Activated naive CD4-positive, alpha-beta T cell treated with anti-CD3 and anti-CD28 coated beads, Interleukin-2, amount 50 U/mL, for 16 hours (primary cell): ENCODE measurements around the gene DMBX1.

Experiments used
- DNase-seq: peaks from one replicate; pipeline ENCODE4 v3.0.0-alpha.2; 2020

Gene DMBX1

GRCh38 chr1:46484783-46485490, 4.7 kb upstream of the DMBX1 start:
- no peak for DNase-seq

DNA sequence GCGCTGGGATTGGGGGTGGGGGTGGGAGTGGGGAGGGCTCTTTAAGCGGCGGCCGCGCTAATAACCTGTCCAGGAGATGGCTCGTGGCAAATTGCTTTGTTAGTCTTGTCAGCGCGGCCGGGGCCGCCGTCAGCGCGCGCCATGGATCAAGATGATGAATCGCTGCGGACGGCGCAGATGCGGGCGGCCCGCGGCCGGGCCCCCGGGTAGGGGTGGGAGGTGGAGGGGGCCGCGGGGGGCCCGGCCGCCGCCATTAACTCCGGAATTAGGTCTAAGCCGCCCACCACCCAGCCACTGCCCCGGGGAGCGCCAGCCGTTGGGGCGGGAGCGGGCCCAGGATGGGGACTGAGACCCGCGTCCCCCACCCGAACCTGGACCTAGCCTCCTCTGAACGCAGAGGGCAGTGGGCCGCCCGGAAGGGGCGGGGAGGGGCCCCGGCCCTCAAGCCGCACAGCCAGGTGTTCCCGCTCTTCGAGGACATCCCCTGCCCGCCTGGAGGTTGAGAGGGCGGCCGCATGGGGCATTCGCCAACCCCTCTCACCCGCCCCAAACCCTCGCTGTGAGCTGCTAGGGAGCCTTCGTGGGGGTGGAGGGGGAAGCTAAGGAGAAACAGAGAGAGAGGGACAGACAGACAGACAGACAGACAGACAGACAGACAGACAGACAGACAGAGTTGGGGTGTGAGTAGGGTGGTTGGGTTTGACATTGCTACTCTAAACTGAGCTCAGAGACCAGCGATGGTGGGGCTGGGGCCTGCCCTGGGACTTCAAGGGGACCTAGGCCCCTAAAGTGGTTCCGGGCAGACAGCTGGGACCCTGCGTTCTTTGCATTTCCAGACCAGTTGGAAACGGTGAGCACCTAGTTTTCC, 3.8 kb upstream of the DMBX1 start:
- no peak for DNase-seq

DNA sequence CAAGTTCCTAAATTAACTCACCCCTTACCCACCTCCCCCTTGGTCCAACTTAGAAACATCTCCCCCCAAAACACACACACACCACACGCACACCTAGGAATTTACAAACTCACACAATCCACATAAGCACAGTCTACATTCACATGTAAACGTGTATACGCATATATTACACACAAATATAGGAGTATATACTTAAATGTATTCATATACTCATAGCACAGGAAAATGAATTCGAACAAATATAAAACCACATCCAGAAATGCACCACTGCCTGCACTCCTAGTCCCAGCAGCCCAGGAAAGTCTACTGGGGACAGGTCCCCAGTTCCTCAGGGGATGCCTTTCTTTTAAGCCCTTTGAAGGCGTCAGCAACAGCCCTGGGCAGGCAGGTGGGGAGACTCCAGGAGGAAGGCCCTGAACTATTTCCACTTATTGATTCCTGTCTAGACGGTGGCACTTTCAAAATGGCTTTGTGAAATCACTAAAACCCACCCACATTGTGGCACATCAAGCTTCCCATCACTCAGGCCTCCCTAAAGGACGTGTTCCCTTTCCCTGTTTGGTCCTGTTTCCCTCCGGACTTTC, 3.1 kb upstream of the DMBX1 start:
- no peak for DNase-seq

DNA sequence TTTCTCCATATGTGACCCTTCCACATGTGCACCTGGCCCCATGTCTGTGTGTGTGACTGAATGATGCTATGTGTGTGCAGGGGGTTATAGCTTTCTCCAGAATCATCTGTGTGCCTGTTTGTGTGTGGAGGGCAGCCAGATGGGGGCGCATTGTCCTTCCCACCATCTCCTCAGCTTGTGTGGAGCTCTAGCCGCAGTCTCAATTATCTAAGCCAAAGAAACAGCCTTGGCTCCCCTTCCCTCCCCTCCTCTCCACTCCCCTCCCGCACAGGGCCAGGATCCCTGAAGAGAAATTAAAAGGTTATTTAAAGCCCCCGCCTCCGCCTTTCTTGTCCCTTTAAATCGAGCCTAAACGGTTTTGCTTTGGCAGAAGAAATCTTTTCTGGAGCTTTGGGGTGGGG, 1.8 kb upstream of the DMBX1 start:
- no peak for DNase-seq

DNA sequence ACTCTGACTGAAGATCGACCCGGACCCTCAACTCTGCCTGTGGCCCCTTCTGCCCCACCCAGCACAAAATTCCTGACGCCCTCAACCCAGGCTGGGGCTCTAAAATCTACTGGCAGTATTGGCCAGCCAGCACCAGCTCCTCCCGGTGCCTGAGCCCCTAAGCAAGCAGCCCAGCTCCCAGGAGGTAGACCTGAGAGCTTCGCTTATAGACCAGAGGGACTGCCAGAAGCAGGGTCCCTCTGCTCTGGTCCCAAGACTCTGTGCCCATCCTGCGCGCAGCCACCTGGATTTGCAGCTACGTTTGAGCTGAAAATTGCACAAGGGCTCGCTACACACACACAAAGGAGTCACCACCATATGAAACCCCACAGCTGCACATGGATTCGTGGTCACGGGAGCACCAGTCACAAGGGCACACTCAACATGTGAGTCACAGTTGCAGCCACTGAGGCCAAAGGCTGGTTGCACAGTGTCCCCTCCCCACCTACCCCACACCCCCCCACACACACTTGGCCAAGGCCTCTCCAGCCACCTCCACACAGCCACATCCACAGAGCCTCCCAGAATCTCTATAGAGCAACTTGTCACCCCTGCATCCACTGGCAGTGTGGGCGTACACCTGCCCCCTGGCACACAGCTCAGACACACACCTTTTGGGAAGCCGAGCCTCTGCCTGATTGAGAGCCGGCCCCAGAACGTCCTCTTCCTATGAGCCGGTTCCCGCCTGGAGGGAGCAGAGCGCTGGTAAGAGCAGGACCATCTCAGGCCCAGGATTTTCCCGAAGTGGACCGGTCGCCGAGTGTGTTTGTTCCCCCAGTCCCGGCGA, 1.1 kb upstream of the DMBX1 start:
- no peak for DNase-seq

GRCh38 chr1:46489169-46489637, 433 bp upstream of the DMBX1 start:
- peak; percentile 56 for DNase-seq

DNA sequence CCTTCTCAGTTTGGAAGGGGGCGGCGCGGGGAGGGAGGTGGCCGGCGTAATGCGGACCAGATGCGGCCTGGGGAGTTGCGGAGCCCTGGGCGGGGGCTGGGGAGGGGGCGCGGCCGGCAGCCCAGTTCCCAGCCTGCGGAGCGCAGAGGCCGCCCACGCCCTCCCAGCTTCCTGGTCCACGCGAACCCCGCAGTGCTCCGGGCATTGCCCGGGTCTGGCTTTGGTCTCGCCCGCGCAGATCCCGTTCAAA, 695 bp downstream of the DMBX1 start:
- no peak for DNase-seq

DNA sequence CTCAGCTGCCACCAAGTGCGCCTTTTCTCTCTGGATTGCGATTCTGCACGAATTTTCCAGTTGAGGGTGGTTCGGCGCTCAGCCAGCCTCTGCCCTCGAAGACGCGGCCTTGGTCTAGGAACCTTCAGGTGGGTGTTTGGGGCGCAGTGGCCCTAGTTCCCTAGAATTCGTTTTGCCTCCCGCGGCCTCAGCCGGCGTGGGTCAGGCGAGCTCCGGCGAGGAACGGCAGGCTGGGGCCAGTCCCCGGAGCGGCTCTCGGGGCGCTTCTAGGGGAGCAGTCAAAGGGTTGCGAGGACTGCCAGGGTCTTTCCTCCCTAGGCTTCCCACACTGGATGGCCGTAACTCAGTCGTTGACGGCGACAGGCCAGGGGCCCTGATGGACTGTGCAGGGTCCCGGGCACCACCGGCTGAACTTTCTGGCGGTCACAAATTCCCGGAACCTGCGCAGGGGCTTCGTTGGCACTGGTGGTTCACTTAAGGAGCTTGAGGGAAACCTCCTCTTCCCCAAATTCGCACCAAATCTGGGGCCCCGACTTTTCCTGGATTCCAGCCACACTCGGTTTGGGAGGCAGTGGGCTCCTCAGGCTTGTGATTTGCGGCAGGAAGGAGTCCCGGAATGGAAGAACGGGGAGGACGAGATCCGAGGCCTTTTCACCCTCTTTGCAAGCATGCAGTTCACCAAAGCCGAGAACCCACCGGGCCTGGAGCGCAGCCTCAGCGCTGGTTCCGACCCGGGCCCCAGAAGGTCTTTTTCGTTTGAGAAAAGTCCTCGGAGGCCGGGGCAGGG, 1.2 kb downstream of the DMBX1 start:
- no peak for DNase-seq

DNA sequence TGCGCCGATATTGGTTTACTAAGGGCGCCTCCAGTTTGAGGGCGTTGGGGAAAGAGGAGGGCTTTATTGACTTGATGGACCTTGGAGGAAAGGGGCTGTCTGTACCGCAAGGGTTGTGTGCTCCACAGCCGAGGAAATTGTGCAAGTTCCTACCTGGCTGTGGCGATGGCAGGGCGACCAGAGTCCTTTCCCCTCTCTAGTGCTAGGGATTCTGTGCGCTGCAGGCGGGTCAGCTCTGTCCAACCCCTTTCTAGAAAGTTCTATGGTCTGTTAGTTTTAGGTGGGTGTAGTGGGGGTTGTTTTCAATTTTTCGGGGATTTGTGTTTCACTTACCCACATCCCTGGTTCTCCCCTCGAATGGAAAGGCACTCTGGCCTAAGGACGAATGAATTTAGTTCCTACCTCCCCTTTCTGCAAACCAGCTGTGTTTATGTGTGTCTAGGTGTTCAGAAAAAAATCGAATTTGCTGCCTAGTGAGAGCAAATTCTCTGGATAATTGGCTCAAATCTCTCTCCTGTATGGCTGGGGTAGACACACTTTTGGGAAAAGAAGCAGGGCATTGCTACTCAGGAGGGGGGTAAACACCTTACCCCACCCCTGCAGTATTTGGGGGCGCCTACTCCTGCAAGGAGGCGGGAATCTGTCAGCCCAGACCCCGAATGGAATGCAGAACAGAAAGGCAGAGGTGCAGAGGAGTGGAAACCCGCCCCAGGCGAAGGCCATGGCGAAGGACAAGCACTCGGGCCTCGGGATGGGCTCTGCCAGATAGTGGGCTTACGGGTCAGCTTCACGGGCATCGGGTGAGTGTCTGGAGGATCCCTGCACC, 2.0 kb downstream of the DMBX1 start:
- no peak for DNase-seq

DNA sequence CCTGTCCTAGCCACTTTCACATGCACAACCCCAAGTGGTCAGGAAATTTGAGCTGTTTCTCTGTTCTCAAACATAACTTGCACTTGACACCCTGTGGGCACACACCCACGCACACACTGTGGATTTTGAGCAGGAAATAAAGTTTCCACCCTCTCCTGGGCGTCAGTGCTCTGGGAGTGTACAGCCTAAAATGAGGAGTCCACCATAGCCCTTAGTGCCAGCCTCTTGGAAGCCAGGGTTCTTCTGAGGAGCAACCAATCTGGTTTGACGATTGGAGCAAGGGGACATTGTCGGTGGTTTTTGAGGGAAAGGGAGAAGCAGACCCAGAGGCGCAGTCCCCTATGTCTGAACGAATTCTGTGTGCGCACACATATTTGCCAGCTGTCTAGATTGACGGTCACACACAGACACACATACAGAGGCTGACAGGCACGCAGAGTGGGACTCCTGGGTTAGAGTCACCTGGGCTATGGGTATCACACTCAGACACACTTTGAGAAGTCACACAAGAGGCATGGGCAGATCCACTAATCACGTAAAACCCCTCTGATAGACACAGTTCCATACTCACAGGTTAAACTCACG, 2.7 kb downstream of the DMBX1 start:
- DNase-seq = no peak

DNA sequence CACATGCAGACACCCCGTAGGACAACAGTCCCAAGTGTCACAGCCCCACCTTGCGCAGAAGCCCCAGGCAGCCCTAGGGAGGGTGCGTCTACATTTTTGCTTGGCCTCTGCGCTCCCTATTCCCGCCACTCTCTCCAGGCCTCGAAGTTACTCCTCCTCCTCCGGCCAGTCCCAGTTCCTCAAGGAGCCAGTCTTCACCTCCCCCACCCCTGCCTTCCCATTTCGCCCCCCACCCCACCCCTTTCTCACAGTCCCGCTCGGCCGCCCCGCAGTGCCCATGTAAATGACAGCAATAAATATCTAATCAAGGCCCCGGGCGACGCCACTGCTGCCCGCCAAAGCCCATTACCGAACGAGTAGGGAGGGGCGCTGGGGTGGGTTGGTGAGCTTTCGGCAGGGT, 3.2 kb downstream of the DMBX1 start:
- no peak for DNase-seq

GRCh38 chr1:46493316-46494032, 3.8 kb downstream of the DMBX1 start:
- no peak for DNase-seq

DNA sequence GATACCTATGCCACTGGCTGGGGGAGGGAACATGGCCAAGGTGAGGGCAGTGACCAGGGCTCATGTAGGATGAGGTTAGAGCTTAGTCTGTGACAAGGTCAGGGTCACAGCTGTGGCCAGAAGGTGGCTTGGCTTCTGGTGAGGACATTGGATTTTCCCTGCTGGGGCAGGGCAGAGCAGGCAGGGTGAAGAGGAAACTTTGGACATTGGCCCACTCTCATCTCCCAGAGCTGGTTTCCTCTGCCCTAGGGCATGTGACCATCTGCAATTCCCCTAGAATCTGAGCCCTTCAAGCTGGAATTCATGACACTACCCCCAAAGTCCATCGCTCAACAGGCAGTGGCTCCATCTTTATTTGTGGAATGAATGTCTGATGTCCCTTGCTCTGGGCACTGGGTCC, 5.3 kb downstream of the DMBX1 start:
- no peak for DNase-seq

DNA sequence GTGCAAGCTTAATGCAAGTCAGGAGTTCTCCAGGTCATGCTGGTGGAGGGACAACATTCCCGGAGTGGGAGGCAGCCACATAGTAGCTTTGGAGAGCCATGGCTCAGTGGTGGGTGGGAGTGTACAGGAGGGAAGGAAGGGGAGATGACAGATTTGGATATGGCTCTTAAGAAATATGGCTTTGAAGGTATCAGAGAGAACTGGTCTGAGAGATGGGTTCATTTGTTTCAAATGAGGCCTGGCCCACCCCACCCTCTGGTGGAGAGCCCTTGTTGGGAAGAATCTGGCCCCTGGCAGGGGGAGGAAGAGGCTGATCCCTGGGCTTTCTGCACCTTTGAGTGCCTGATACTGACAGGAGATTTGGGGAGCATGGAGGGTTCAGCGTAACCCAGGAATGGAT, 6.1 kb downstream of the DMBX1 start:
- DNase-seq = no peak

- DNase-seq = no peak
Measured at GRCh38 chr1:46496505-46496904, 6.9 kb downstream of the DMBX1 start.

DNA sequence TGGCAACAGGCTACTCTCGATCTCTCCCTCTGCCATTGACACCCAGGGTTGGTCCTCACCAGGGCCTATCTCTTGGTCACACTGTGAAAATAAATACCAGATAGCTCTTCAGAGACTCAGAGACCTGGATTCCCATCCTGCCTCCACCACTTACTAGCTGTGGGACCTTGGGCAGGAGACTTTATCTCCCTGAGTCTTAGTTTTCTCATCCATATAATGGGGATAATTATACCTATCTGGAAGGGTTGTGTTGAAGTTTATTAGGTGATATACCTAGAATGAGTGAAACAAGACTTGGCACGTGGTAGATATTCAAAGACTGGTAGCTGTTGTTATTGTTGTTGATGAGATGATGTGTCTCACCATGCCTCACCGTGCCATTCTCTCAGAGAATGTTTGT, 7.4 kb downstream of the DMBX1 start:
- DNase-seq = no peak

GRCh38 chr1:46497665-46498064, 8.0 kb downstream of the DMBX1 start:
- no peak for DNase-seq

DNA sequence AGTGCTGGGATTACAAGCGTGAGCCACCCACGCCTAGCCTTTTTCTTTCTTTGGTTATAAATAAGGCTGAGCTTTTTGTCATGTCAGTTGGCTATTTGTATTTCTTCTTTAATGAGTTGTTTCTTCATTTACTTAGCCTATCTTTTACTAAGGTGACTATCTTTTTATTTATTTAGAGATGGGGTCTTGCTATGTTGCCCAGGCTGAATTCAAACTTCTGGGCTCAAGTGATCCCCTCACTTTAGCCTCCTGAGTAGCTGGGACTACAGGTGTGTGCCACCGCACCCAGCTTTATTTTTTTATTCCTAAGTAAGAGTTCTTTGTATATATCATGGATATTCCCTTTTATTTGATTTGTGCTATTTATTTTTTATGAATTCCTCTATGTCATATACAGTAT, 11.9 kb downstream of the DMBX1 start:
- no peak for DNase-seq

DNA sequence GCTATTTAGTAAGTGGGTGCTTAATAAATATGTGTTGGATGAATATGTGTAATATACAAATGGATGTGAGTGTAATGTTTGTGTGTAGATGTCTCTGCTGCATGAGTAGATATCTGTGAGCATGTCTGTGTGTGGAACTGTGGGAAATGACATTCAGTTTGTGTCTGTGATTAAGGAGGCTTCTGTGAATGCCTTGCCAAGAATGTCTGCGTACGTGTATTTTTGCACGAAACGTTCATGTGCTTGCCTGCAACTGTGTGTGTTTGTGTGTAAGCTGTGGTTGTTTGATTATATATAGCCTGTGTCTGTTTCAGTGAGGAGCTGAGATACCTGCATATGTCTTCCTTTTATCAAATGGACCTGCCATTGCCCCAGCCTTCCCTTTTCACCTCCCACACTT, 13.8 kb downstream of the DMBX1 start:
- DNase-seq = no peak

DNA sequence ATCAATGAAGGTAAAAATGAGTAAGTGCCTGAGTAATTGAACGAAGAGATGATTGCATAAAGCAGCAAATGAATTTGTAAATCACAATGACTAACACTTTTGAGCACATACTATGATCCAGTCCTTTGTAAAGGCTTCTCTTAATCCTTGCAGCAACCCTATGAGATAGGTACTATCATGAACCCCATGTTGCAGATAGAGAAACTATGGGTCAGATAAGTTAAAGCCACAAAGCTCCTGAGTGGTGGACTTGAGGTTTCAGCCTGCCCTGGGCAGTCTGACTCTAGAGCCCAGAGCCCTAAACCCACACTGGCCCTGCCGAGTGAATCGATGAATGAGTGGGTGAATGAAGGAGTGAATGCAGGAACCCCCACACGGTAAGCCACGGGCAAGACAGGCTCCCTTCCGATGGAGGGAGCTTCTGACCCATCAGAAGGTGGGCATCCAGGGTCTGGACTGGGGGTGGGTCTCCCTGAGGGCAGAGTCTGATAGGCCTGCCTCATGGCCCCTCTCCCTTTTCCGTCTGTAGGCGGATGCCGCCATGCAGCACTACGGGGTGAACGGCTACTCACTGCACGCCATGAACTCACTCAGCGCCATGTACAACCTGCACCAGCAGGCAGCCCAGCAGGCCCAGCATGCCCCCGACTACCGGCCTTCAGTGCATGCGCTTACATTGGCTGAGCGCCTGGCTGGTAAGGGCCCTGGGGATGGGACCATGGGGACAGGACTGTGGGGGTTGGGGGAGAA, 17.0 kb downstream of the DMBX1 start:
- DNase-seq = no peak
